PC-3 (cell line): ENCODE measurements around the gene SNED1.

Experiments used
- CTCF ChIP-seq: fragments of 300-600 bp; sonication (generic); conservative IDR thresholded peaks from 2 replicates; pipeline ENCODE4 v1.5.1; 2017; ENCODE audit warnings: antibody characterized with exemption, low read depth, mild to moderate bottlenecking, low read length
- EZH2 ChIP-seq: fragments of 300-600 bp; sonication (generic); IDR thresholded peaks from one replicate; pipeline ENCODE4 v1.6.1; 2017; ENCODE audit warnings: antibody characterized with exemption, mild to moderate bottlenecking, low read length; ENCODE audit not compliant: unreplicated experiment
- EZH2phosphoT487 ChIP-seq: fragments of 300-600 bp; sonication (generic); IDR thresholded peaks from 2 replicates; pipeline ENCODE4 v1.6.1; 2018; ENCODE audit warnings: mild to moderate bottlenecking, antibody characterized with exemption, low read length, borderline replicate concordance

- TF ChIP-seq CTCF: no peak
- TF ChIP-seq EZH2: no peak
- TF ChIP-seq EZH2phosphoT487: no peak
These were observed 27.2 kb downstream of the SNED1 start for GRCh38 chr2:241025639-241026038.
